ENCODE measurements around the gene FRRS1L.

DNA sequence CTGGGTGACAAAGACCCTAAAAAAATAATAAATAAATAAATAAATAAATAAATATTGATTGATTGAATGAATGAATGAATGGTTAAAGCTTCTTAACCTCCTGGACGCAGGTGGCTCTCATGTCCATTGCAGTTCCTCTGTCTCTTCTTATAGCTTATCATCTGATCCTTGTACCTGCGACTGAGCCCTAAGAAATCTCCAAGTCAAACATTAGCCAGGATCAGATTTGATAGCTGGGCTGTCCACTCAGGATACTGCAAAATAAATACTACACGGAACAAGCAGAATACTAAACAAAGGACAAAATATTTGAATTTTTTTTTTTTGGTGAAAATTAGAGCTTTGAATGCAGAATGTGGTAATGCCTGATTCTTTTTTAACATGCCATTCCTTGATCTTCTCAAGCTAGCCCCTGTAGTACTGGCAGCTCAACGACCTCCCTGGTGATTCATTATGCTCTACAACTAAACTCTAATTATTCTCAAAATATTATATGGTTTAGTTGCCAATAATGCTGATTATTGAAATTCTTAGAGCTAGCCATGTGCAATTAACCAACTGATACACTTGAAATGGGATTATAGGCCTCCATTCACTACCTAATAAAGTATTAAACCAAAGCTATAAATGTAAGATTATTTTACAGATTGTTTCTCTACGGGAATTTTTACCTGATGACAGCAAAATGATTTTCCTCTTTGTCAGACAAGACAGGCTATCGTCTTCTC lies 37.4 kb downstream of the FRRS1L start:
- TF ChIP-seq, protein P1, sequence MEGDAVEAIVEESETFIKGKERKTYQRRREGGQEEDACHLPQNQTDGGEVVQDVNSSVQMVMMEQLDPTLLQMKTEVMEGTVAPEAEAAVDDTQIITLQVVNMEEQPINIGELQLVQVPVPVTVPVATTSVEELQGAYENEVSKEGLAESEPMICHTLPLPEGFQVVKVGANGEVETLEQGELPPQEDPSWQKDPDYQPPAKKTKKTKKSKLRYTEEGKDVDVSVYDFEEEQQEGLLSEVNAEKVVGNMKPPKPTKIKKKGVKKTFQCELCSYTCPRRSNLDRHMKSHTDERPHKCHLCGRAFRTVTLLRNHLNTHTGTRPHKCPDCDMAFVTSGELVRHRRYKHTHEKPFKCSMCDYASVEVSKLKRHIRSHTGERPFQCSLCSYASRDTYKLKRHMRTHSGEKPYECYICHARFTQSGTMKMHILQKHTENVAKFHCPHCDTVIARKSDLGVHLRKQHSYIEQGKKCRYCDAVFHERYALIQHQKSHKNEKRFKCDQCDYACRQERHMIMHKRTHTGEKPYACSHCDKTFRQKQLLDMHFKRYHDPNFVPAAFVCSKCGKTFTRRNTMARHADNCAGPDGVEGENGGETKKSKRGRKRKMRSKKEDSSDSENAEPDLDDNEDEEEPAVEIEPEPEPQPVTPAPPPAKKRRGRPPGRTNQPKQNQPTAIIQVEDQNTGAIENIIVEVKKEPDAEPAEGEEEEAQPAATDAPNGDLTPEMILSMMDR (IDR thresholded peaks at IDR 0.05; ENCODE audit: low read depth, low read length, missing input control) = no peak
- TF ChIP-seq, protein P2, sequence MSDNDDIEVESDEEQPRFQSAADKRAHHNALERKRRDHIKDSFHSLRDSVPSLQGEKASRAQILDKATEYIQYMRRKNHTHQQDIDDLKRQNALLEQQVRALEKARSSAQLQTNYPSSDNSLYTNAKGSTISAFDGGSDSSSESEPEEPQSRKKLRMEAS (IDR thresholded peaks at IDR 0.05) = no peak
- TF ChIP-seq YY1 (IDR thresholded peaks at IDR 0.05) (no peak), NR2F2 (IDR thresholded peaks at IDR 0.05) (no peak), FOXA1 (IDR thresholded peaks at IDR 0.05) (no peak), RAD21 (IDR thresholded peaks at IDR 0.05) (no peak), JUND (IDR thresholded peaks at IDR 0.05) (no peak), SP1 (IDR thresholded peaks at IDR 0.05) (no peak), GABPA (IDR thresholded peaks at IDR 0.05 in 1 of 2, conservative IDR thresholded peaks at IDR 0.05 in 1 of 2) (no peak), TAF1 (conservative IDR thresholded peaks at IDR 0.05) (no peak)
- TF ChIP-seq, protein P3, sequence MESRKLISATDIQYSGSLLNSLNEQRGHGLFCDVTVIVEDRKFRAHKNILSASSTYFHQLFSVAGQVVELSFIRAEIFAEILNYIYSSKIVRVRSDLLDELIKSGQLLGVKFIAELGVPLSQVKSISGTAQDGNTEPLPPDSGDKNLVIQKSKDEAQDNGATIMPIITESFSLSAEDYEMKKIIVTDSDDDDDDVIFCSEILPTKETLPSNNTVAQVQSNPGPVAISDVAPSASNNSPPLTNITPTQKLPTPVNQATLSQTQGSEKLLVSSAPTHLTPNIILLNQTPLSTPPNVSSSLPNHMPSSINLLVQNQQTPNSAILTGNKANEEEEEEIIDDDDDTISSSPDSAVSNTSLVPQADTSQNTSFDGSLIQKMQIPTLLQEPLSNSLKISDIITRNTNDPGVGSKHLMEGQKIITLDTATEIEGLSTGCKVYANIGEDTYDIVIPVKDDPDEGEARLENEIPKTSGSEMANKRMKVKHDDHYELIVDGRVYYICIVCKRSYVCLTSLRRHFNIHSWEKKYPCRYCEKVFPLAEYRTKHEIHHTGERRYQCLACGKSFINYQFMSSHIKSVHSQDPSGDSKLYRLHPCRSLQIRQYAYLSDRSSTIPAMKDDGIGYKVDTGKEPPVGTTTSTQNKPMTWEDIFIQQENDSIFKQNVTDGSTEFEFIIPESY (IDR thresholded peaks at IDR 0.05) = no peak
- TF ChIP-seq, protein P4, sequence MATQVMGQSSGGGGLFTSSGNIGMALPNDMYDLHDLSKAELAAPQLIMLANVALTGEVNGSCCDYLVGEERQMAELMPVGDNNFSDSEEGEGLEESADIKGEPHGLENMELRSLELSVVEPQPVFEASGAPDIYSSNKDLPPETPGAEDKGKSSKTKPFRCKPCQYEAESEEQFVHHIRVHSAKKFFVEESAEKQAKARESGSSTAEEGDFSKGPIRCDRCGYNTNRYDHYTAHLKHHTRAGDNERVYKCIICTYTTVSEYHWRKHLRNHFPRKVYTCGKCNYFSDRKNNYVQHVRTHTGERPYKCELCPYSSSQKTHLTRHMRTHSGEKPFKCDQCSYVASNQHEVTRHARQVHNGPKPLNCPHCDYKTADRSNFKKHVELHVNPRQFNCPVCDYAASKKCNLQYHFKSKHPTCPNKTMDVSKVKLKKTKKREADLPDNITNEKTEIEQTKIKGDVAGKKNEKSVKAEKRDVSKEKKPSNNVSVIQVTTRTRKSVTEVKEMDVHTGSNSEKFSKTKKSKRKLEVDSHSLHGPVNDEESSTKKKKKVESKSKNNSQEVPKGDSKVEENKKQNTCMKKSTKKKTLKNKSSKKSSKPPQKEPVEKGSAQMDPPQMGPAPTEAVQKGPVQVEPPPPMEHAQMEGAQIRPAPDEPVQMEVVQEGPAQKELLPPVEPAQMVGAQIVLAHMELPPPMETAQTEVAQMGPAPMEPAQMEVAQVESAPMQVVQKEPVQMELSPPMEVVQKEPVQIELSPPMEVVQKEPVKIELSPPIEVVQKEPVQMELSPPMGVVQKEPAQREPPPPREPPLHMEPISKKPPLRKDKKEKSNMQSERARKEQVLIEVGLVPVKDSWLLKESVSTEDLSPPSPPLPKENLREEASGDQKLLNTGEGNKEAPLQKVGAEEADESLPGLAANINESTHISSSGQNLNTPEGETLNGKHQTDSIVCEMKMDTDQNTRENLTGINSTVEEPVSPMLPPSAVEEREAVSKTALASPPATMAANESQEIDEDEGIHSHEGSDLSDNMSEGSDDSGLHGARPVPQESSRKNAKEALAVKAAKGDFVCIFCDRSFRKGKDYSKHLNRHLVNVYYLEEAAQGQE (IDR thresholded peaks at IDR 0.05) = no peak

All from liver (tissue), 3 donors.